BJ (cell line): ENCODE measurements around the gene GLG1. TPM values are rescaled to one million over a fixed set of nuclear protein-coding genes. Genes with fewer than 3 reads are reported as not detected.

Experiments
- CTCF ChIA-PET: fragments of 350-600 bp; formaldehyde crosslinking; extraction: SDS; loops from one replicate; lab custom pipeline; 2021; ENCODE audit warnings: antibody characterized with exemption, inconsistent platforms; lab: Yijun Ruan, JAX
- POLR2A ChIA-PET: fragments of 300-600 bp; sonication (Branson Sonifier 250); formaldehyde crosslinking; extraction: SDS; loops from one replicate; lab custom pipeline; 2021; ENCODE audit warnings: antibody characterized with exemption; lab: Charles Lee
- DNase-seq: peaks from one replicate; pipeline ENCODE4 v3.0.0-alpha.2; 2011; ENCODE audit warnings: low read depth
- H3K27me3 ChIP-seq: 2 replicates; pipeline ENCODE4 v1.6.0; 2011; ENCODE audit warnings: low read length; ENCODE audit not compliant: control insufficient read depth, insufficient read depth
- H3K36me3 ChIP-seq: 2 replicates; pipeline ENCODE4 v1.5.1; 2011; ENCODE audit warnings: low read length; ENCODE audit not compliant: control insufficient read depth, insufficient read depth
- H3K4me3 ChIP-seq: 2 replicates; pipeline ENCODE4 v1.5.1; 2011; ENCODE audit warnings: low read depth, mild to moderate bottlenecking, control low read depth, low read length
- polyA plus RNA-seq: library from polyadenylated mRNA; depleted of rRNA; stranded (reverse); fragments of >200 nt; gene quantifications from 2 replicates; pipeline ENCODE4 v1.2.3, GENCODE V29; 2011
- TF ChIP-seq, protein P1 (sequence below): IDR thresholded peaks from 2 replicates; pipeline ENCODE4 v1.5.1; 2011; ENCODE audit warnings: low read depth, mild to moderate bottlenecking, control low read depth, inconsistent platforms, low read length, moderate library complexity; ENCODE audit not compliant: insufficient read depth

The GLG1 gene
- polyA plus RNA-seq, 1 experiment, result 88.6 TPM

DNA sequence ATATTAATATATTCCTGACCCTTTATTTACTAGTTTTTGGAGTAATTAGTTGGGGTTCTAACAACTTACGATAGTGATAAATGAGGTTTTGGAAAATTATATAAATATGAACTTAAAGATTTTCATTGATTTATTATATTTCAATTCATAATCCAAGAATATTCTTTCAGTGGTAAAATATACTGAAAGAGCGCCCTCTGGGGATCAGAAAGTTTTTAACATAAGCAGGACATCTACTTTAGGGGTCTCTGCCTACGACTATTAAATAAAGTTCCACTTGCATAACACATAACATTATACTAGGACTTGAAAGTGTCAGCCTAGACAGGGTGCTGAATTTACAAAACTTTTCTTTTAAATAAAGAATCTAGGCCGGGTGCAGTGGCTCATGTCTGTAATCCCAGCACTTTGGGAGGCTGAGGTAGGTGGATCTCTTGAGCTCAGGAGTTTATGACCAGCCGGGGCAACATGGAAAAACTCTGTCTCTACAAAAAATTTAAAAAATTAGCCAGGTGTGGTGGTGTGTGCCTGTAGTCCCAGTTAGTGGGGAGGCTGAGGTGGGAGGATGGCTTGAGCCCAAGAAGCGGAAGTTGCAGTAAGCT is 44.2 kb upstream of the GLG1 start:
- ChIA-PET POLR2A (interaction anchor here (0.9 kb wide), 1 partner anchor 16 kb away, joined by 13 read pairs; the partner anchor contains the start of gene RFWD3), CTCF (interaction anchor here (0.7 to 2.2 kb wide), 8 partner anchors 8 to 29 kb away, joined by 3 to 15 read pairs (median 4); partner anchors contain the start of gene RFWD3)
- TF ChIP-seq, protein P1, sequence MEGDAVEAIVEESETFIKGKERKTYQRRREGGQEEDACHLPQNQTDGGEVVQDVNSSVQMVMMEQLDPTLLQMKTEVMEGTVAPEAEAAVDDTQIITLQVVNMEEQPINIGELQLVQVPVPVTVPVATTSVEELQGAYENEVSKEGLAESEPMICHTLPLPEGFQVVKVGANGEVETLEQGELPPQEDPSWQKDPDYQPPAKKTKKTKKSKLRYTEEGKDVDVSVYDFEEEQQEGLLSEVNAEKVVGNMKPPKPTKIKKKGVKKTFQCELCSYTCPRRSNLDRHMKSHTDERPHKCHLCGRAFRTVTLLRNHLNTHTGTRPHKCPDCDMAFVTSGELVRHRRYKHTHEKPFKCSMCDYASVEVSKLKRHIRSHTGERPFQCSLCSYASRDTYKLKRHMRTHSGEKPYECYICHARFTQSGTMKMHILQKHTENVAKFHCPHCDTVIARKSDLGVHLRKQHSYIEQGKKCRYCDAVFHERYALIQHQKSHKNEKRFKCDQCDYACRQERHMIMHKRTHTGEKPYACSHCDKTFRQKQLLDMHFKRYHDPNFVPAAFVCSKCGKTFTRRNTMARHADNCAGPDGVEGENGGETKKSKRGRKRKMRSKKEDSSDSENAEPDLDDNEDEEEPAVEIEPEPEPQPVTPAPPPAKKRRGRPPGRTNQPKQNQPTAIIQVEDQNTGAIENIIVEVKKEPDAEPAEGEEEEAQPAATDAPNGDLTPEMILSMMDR, result peak; percentile 58
- Histone ChIP-seq H3K27me3 (no peaks in the 10 kb centered on the region), H3K4me3 (no peak overlapping the region), H3K36me3 (peaks cover 2% of the 10 kb centered on the region)
- DNase-seq, result no peak

DNA sequence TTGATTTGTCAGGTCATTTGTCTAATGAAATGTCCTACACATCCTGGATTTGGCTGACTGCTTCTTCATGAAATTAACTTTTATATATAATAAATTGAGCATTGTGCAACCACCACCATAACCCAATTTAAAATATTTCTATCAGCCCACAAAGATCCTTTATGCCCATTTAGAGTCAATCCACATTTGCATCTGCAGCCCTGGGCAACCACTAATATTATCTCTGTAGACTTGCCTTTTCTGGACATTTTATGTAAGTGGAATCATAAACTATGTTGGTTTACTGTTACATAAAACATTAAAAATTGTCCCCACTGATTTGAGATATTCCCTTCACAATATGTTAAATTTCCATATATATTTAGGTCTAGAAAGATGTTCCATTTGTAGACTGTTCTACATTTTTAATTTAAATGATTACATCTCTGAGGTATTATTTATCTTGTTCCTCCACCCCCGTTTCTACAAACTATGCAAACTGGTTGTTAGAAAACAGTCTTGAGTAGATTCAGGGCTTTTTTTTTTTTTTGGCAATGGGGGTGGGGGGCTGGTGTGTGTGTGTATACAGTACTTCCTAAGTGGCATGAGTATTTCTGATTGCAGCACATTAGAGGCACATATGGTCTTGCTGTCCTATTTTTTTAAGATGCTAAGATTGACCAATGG is 43.1 kb upstream of the GLG1 start:
- H3K36me3 ChIP-seq, result peaks cover 2% of the 10 kb centered on the region
- no peaks in the 10 kb centered on the region for H3K27me3 ChIP-seq
- TF ChIP-seq, protein P1, result no peak
- POLR2A ChIA-PET, result no interaction called here
- no peak for DNase-seq
- no peak overlapping the region for H3K4me3 ChIP-seq
- CTCF ChIA-PET, result interaction anchor here (0.5 to 2.7 kb wide), 5 partner anchors 12 to 748 kb away, joined by 3 to 15 read pairs (median 8); partner anchors contain the start of gene RFWD3

DNA sequence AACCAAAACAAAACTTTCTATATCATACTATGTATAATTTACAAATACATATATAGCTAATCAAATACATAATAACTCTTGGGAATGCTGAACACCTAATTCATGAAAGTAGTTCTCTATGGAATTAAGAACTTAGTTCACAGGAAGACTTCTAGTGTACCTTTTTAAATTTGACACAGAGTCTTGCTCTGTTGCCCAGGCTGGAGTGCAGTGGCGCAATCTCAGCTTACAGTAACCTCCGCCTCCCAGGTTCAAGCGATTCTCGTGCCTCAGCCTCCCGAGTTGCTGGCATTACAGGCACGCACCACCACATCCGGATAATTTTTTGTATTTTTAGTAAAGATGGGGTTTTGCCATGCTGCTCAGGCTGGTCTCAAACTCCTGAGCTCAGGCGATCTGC is 35.1 kb upstream of the GLG1 start:
- CTCF ChIA-PET, result interaction anchor here (0.6 to 2.8 kb wide), 3 partner anchors 10 to 1495 kb away, joined by 3 to 12 read pairs (median 3); no protein-coding TSS in a partner anchor
- no peak for DNase-seq
- H3K4me3 ChIP-seq, result no peak overlapping the region
- TF ChIP-seq, protein P1, result no peak
- POLR2A ChIA-PET, result no interaction called here
- H3K36me3 ChIP-seq, result peaks cover 10% of the 10 kb centered on the region
- H3K27me3 ChIP-seq, result no peaks in the 10 kb centered on the region

DNA sequence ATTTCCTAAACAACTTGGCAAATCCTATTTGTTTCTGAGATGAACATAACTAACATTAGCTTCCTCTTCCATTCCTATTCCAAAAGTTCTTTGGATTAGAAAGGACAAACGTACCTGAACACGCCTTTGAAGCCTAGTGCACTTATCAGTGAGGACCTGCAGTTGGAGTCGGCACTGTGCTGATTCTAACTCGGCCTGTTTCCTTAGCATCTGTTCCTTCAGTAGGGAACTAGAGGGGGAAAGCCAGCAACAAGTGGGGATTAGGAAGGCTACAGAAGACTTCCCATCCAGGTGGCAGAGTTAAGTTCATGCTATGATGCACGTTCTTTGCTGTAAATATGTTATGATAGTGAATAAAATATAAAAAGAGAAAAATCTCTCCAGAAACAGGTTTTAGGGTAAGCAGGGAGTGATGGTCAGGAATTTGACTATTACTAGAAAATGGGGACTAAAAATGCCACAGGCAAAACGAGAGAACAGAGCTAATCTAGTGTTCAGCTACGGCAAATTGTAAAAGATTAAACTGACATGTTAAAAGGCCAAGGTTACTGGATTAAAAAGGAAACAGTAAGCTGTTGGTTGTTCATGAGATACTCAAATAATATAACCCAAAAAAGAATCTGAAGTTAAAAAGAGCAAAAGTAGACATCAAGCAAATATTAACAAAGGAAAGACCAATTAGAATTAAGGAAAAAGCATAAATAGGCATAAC is 31.0 kb upstream of the GLG1 start:
- peaks cover 4% of the 10 kb centered on the region for H3K36me3 ChIP-seq
- H3K27me3 ChIP-seq, result no peaks in the 10 kb centered on the region
- DNase-seq, result no peak
- no peak overlapping the region for H3K4me3 ChIP-seq
- CTCF ChIA-PET, result interaction anchor here (0.8 to 2.6 kb wide), 2 partner anchors 11 to 15 kb away, joined by 4 to 8 read pairs; no protein-coding TSS in a partner anchor
- TF ChIP-seq, protein P1, result no peak
- POLR2A ChIA-PET, result no interaction called here

DNA sequence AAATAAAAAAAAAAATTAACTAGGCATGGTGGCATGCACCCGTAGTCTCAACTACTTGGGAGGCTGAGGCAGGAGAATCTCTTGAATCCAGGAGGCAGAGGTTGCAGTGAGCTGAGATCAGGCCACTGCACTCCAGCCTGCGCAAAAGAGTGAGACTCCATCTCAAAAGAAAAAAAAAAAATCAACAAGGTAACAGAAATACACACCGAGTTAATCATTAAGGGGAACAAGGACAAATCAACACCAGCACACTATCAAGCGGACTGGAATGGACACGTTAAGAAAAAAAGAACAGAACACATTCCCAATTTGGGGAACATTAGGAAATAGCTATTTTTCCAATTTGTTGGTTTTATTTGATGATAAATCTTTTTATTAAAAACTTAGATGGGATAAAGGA is 28.4 kb upstream of the GLG1 start:
- Histone ChIP-seq H3K36me3 (peaks cover 12% of the 10 kb centered on the region), H3K27me3 (no peaks in the 10 kb centered on the region), H3K4me3 (no peak overlapping the region)
- no peak for DNase-seq
- TF ChIP-seq, protein P1, result no peak
- ChIA-PET POLR2A (interaction anchor here (0.6 kb wide), 1 partner anchor 61 kb away, joined by 12 read pairs; no protein-coding TSS in a partner anchor), CTCF (no interaction called here)
